ENCODE measurements around the gene EMSY.
"Not testable (repeated sequence)": the region's sequence is repeated elsewhere in the genome, so short reads cannot be mapped to it uniquely, and the experiment has no call there.

EMSY gene

DNA sequence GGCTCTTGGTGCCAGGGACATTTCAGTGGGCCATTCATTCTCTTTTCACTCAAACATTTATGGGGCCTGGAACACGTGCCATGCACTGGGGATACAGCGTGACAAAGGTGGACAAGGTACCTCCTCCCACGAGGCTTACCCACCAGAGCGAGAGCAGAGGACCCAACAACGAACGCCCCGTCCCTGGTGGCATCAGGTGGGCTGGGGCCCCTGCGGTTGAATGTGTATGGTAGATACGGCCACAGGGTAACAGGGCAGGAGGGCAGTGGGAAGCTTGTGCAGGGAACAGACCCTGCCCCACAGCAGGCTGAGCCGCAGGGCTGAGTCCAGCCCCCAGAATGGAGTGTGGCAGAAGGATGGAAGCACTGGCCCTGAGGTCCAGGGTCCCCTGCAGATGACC lies 144.7 kb downstream of the EMSY start:
- no peak overlapping the region for H3K4me3 ChIP-seq (ENCODE audit: low read depth, low read length)
- no peak for DNase-seq (ENCODE audit: low read depth)
- TF ChIP-seq, protein P1, sequence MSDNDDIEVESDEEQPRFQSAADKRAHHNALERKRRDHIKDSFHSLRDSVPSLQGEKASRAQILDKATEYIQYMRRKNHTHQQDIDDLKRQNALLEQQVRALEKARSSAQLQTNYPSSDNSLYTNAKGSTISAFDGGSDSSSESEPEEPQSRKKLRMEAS (IDR thresholded peaks at IDR 0.05; ENCODE audit: low read depth, low read length), result no peak
- TF ChIP-seq, protein P2, sequence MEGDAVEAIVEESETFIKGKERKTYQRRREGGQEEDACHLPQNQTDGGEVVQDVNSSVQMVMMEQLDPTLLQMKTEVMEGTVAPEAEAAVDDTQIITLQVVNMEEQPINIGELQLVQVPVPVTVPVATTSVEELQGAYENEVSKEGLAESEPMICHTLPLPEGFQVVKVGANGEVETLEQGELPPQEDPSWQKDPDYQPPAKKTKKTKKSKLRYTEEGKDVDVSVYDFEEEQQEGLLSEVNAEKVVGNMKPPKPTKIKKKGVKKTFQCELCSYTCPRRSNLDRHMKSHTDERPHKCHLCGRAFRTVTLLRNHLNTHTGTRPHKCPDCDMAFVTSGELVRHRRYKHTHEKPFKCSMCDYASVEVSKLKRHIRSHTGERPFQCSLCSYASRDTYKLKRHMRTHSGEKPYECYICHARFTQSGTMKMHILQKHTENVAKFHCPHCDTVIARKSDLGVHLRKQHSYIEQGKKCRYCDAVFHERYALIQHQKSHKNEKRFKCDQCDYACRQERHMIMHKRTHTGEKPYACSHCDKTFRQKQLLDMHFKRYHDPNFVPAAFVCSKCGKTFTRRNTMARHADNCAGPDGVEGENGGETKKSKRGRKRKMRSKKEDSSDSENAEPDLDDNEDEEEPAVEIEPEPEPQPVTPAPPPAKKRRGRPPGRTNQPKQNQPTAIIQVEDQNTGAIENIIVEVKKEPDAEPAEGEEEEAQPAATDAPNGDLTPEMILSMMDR (IDR thresholded peaks at IDR 0.05; ENCODE audit: low read depth, low read length), result no peak
- TF ChIP-seq MYC (IDR thresholded peaks at IDR 0.05; ENCODE audit: low read depth, low read length) (no peak), POLR2A (IDR thresholded peaks at IDR 0.05; ENCODE audit: extremely low read depth, insufficient read length) (no peak)

DNA sequence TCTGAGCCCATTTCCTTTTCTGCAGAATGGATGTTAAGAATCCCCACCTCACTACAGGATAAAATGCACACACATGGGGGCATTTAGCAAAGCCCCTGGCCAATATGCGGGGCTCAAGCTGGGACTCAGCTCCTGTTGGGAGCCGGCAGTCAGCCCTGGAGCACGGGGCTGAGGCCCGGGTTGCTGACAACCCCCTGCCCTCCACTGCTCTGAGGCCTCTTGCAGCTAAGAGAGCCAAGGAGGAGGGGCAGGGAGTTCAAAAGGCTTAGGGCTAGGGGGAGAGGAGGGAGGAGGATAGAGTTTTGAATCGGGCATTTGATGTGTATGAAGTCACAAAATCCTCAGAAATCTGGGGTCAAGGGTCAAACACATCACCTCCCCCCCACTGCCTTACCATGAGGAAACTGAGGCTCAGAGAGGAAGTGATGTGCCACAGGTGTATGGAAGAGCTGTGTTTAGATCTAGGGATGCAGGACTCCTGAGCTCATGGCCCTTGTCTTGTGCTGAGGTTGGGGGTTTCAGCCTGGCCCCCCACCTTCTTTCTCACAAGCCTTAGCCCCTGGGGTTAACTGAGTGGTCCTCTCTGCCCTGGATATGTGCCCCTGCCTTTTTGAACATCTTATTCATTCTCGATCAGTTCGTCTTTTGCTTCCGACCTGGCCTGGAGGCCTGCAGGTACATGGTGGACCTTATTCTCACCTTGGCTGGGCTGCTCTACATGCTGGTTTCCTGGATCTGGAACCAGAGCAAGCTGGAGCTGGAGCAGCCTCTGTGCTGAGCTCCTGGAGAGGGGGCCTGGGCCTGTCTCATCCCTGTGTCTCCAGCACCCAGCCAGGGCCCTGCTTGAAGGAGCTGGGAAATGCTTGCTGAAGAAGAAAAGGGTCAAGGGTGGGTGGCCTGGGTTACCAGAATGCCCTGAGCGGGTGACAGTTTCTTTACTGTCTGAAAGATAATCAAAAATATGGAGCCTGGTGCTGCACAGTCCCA lies 145.4 kb downstream of the EMSY start:
- no peak overlapping the region for H3K4me3 ChIP-seq (ENCODE audit: low read depth, low read length)
- DNase-seq (ENCODE audit: low read depth), result no peak
- TF ChIP-seq, protein P2 (IDR thresholded peaks at IDR 0.05; ENCODE audit: low read depth, low read length), result no peak
- TF ChIP-seq MYC (IDR thresholded peaks at IDR 0.05; ENCODE audit: low read depth, low read length) (no peak), POLR2A (IDR thresholded peaks at IDR 0.05; ENCODE audit: extremely low read depth, insufficient read length) (no peak)
- TF ChIP-seq, protein P1 (IDR thresholded peaks at IDR 0.05; ENCODE audit: low read depth, low read length), result no peak

DNA sequence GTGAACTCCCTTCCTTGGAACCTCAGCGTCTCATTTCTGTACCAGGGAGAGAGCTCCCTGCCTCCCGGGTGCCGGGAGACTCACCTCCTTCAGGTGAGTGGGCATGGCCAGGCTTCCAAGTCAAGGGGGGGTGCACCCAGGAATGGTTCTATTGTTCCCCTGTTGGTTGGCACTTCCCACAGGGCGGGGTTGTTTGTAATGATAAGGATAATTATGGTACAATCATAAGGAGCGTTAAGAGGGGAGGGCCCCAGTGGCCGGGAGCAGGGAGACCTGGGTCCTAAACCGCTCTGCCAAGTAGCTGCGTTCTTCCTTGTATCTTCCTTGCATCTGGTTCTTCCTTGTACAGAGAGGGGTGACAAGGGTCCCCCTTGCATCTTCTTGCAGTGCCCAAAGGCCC lies 146.6 kb downstream of the EMSY start:
- TF ChIP-seq, protein P2 (IDR thresholded peaks at IDR 0.05; ENCODE audit: low read depth, low read length), result no peak
- TF ChIP-seq MYC (IDR thresholded peaks at IDR 0.05; ENCODE audit: low read depth, low read length) (no peak), POLR2A (IDR thresholded peaks at IDR 0.05; ENCODE audit: extremely low read depth, insufficient read length) (no peak)
- TF ChIP-seq, protein P1 (IDR thresholded peaks at IDR 0.05; ENCODE audit: low read depth, low read length), result no peak

DNA sequence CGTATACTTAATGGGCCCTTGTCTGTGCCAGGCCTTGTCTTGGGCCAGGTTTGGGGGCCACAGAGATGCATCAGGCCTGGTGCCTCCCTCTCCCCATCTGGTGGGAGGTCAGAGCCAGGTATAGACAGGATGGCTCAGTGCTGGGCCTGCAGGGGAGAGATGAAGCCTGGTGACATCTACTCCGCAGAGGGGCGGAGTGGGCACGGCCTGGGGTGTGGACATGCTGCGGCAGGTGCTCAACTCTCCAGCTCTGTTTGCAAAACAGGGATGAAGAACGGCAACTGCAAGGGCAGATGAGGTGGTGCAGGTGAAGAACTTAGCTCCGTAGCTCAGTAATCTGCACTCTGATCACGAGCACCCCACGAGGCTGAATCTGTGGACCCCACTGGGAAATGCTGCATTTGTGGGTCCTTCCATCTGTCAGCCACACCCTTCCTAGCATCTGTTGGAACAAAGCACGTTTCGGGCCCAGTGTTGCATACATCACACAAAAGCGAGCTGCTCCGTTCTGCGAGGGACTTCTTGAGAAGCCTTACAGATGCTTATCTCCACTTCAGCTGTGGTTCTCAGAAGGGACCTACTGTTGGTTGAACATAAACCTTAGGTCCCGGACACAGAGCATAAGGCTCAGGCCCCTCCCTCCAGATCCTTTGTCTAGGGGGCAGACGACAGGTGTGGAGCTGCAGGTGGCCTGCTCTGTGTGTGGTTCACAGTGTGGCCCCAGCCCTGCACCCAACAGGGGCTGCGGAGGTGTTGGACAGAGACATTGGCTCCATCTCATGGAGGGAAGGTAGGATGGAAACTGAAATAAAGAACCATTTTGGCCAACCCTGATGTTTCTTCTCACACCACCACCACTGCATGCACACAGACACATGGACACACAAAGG lies 147.5 kb downstream of the EMSY start:
- H3K4me3 ChIP-seq (ENCODE audit: low read depth, low read length), result no peak overlapping the region
- TF ChIP-seq, protein P1 (IDR thresholded peaks at IDR 0.05; ENCODE audit: low read depth, low read length), result no peak
- TF ChIP-seq POLR2A (IDR thresholded peaks at IDR 0.05; ENCODE audit: extremely low read depth, insufficient read length), result no peak
- no peak for TF ChIP-seq MYC (IDR thresholded peaks at IDR 0.05; ENCODE audit: low read depth, low read length)
- TF ChIP-seq, protein P2 (IDR thresholded peaks at IDR 0.05; ENCODE audit: low read depth, low read length), result no peak
- no peak for DNase-seq (ENCODE audit: low read depth)

More for the DNA sequence above, 146.6 kb downstream of the EMSY start:
- DNase-seq (ENCODE audit: low read depth), result no peak
- H3K4me3 ChIP-seq (ENCODE audit: low read depth, low read length), result no peak overlapping the region

DNA sequence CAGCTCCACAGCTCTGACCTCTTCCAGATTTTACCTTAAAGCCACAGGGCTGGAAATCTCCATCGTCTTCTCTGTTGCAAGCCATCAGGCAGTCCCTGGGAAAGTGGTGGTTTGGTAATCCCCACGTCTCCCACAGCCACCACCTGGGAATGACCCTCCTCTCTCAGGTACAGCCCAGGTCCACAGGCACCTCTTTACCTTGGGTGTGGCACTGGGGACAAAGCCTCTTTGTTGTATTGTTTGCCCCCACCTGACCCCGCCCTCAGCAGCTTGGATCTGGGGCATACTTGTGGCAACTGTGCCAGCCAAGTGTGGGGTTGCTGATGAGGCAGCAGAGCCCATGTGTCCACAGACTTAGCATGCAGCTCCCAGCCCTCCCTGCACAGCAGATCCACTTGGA lies 148.1 kb downstream of the EMSY start:
- DNase-seq (ENCODE audit: low read depth), result no peak
- no peak for TF ChIP-seq MYC (IDR thresholded peaks at IDR 0.05; ENCODE audit: low read depth, low read length)
- TF ChIP-seq POLR2A (IDR thresholded peaks at IDR 0.05; ENCODE audit: extremely low read depth, insufficient read length), result no peak
- TF ChIP-seq, protein P1 (IDR thresholded peaks at IDR 0.05; ENCODE audit: low read depth, low read length), result no peak
- no peak overlapping the region for H3K4me3 ChIP-seq (ENCODE audit: low read depth, low read length)

DNA sequence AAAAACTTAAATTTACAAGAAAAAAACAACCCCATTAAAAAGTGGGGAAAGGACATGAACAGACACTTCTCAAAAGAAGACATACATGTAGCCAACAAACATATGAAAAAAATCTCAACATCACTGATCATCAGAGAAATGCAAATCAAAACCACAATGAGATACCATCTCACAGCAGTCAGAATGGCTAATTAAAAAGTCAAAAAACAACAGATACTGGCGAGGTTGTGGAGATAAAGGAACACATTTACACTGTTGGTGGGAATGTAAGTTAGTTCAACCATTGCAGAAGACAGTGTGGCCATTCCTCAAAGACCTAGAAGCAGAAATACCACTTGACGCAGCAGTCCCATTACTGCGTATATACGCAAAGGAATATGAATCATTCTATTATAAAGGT lies 150.3 kb downstream of the EMSY start:
- not testable (repeated sequence) for DNase-seq (ENCODE audit: low read depth); H3K4me3 ChIP-seq (ENCODE audit: low read depth, low read length)
